Activated naive CD4-positive, alpha-beta T cell treated with anti-CD3 and anti-CD28 coated beads, Interleukin-2, amount 50 U/mL, for 24 hours (primary cell): ENCODE measurements around the gene EYS.
"Not testable (repeated sequence)": the region's sequence is repeated elsewhere in the genome, so short reads cannot be mapped to it uniquely, and the experiment has no call there.

Experiments used
- H3K27ac Mint-ChIP-seq: one replicate; pipeline ENCODE4 v1.8.0; 2021; ENCODE audit warnings: mild to moderate bottlenecking, mixed read lengths
- H3K27me3 Mint-ChIP-seq: one replicate; pipeline ENCODE4 v1.8.0; 2021; ENCODE audit warnings: mixed read lengths
- H3K36me3 Mint-ChIP-seq: one replicate; pipeline ENCODE4 v1.8.0; 2021; ENCODE audit warnings: mixed read lengths
- H3K4me1 Mint-ChIP-seq: one replicate; pipeline ENCODE4 v1.8.0; 2021; ENCODE audit warnings: mixed read lengths
- H3K4me3 Mint-ChIP-seq: one replicate; pipeline ENCODE4 v1.8.0; 2021; ENCODE audit warnings: mild to moderate bottlenecking, mixed read lengths
- H3K9me3 Mint-ChIP-seq: one replicate; pipeline ENCODE4 v1.8.0; 2021; ENCODE audit warnings: mixed read lengths

EYS gene

GRCh38 chr6:64520050-64520449 is 1187.0 kb downstream of the EYS start:
- no peaks in the 10 kb centered on the region for H3K27me3 Mint-ChIP-seq

GRCh38 chr6:64516393-64516792 is 1190.6 kb downstream of the EYS start:
- H3K4me1 Mint-ChIP-seq: no peaks in the 10 kb centered on the region
- H3K27ac Mint-ChIP-seq: no peak overlapping the region
- H3K9me3 Mint-ChIP-seq: peaks cover 10% of the 10 kb centered on the region
- H3K4me3 Mint-ChIP-seq: no peak overlapping the region
- no peaks in the 10 kb centered on the region for H3K36me3 Mint-ChIP-seq
- no peaks in the 10 kb centered on the region for H3K27me3 Mint-ChIP-seq

More at GRCh38 chr6:64520050-64520449, 1187.0 kb downstream of the EYS start:
- Mint-ChIP-seq H3K4me1 (no peaks in the 10 kb centered on the region), H3K4me3 (no peak overlapping the region), H3K9me3 (peaks cover 10% of the 10 kb centered on the region), H3K36me3 (no peaks in the 10 kb centered on the region), H3K27ac (no peak overlapping the region)

- Mint-ChIP-seq H3K27ac (no peak overlapping the region), H3K4me3 (no peak overlapping the region), H3K4me1 (no peaks in the 10 kb centered on the region), H3K27me3 (no peaks in the 10 kb centered on the region), H3K9me3 (peaks cover 9% of the 10 kb centered on the region), H3K36me3 (no peaks in the 10 kb centered on the region)
These were observed 1199.4 kb downstream of the EYS start for GRCh38 chr6:64507661-64508060.

GRCh38 chr6:64505312-64505711 is 1201.7 kb downstream of the EYS start:
- Mint-ChIP-seq H3K27me3 (no peaks in the 10 kb centered on the region), H3K9me3 (peaks cover 9% of the 10 kb centered on the region), H3K4me1 (no peaks in the 10 kb centered on the region), H3K4me3 (no peak overlapping the region), H3K36me3 (no peaks in the 10 kb centered on the region), H3K27ac (no peak overlapping the region)

- Mint-ChIP-seq H3K36me3 (no peaks in the 10 kb centered on the region), H3K4me3 (no peak overlapping the region), H3K9me3 (peaks cover 9% of the 10 kb centered on the region), H3K27ac (no peak overlapping the region), H3K27me3 (no peaks in the 10 kb centered on the region), H3K4me1 (no peaks in the 10 kb centered on the region)
These were observed 1202.5 kb downstream of the EYS start for GRCh38 chr6:64504503-64504902.

GRCh38 chr6:64502801-64503200 is 1204.2 kb downstream of the EYS start:
- no peaks in the 10 kb centered on the region for H3K27me3 Mint-ChIP-seq
- H3K36me3 Mint-ChIP-seq: no peaks in the 10 kb centered on the region
- no peak overlapping the region for H3K4me3 Mint-ChIP-seq
- no peaks in the 10 kb centered on the region for H3K4me1 Mint-ChIP-seq
- no peak overlapping the region for H3K27ac Mint-ChIP-seq
- peaks cover 9% of the 10 kb centered on the region for H3K9me3 Mint-ChIP-seq

GRCh38 chr6:64497634-64498033 is 1209.4 kb downstream of the EYS start:
- no peaks in the 10 kb centered on the region for H3K4me1 Mint-ChIP-seq
- no peaks in the 10 kb centered on the region for H3K27me3 Mint-ChIP-seq
- H3K4me3 Mint-ChIP-seq: no peak overlapping the region
- H3K36me3 Mint-ChIP-seq: no peaks in the 10 kb centered on the region
- peaks cover 7% of the 10 kb centered on the region for H3K9me3 Mint-ChIP-seq
- H3K27ac Mint-ChIP-seq: no peak overlapping the region

DNA sequence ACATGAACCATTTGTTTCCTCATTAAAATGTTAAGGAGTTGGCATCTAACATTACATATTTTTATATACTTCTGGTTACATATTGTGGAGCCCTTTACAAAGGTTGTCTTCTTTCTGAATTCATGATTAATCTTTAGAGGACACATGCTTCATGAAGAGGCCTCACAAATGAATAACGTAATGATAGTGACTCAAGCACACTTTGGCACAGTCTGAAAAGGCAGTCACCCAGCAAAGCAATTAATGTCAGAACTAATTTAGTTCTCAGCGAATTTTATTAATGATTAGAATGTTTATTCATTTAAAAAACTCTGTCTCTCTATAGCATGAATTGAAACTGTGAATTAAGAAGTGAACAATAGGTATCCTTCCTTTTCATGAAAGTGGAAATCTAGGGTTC is 1217.3 kb downstream of the EYS start:
- Mint-ChIP-seq H3K27ac (no peak overlapping the region), H3K4me3 (no peak overlapping the region), H3K36me3 (no peaks in the 10 kb centered on the region), H3K27me3 (no peaks in the 10 kb centered on the region), H3K4me1 (no peaks in the 10 kb centered on the region), H3K9me3 (no peaks in the 10 kb centered on the region)

- no peaks in the 10 kb centered on the region for H3K27me3 Mint-ChIP-seq
- H3K4me1 Mint-ChIP-seq: no peaks in the 10 kb centered on the region
- H3K36me3 Mint-ChIP-seq: no peaks in the 10 kb centered on the region
- peaks cover 7% of the 10 kb centered on the region for H3K9me3 Mint-ChIP-seq
- no peak overlapping the region for H3K27ac Mint-ChIP-seq
- no peak overlapping the region for H3K4me3 Mint-ChIP-seq
These were observed 1220.3 kb downstream of the EYS start for GRCh38 chr6:64486578-64487351.

GRCh38 chr6:64483956-64484499 is 1223.0 kb downstream of the EYS start:
- Mint-ChIP-seq H3K4me3 (no peak overlapping the region), H3K27ac (no peak overlapping the region)

DNA sequence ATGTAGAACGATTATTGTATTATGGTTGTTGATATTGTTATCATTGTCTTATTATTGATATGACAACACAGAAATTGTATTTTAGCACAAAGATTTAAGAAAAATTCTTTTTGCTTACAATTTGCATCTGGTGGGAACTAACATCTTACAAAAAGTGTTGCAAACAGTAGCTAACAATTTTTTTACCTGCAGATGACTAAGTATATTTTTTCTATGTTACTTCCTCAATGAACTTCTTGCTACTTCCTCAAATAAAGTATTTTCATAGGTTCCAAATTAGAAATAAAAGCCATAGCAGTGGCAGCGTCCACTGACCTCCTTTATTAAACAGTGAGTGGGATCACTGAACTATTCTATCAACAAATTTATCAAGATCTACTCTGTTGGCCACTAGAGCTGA is 1224.4 kb downstream of the EYS start:
- peaks cover 7% of the 10 kb centered on the region for H3K9me3 Mint-ChIP-seq
- H3K4me3 Mint-ChIP-seq: no peak overlapping the region
- H3K27ac Mint-ChIP-seq: no peak overlapping the region
- H3K36me3 Mint-ChIP-seq: no peaks in the 10 kb centered on the region
- H3K27me3 Mint-ChIP-seq: no peaks in the 10 kb centered on the region
- H3K4me1 Mint-ChIP-seq: no peaks in the 10 kb centered on the region

More at GRCh38 chr6:64483956-64484499, 1223.0 kb downstream of the EYS start:
- Mint-ChIP-seq H3K36me3 (no peaks in the 10 kb centered on the region), H3K27me3 (no peaks in the 10 kb centered on the region), H3K9me3 (peaks cover 7% of the 10 kb centered on the region), H3K4me1 (no peaks in the 10 kb centered on the region)

GRCh38 chr6:64479134-64479533 is 1227.9 kb downstream of the EYS start:
- Mint-ChIP-seq H3K4me3 (no peak overlapping the region), H3K36me3 (no peaks in the 10 kb centered on the region), H3K4me1 (no peaks in the 10 kb centered on the region), H3K27me3 (no peaks in the 10 kb centered on the region), H3K27ac (no peak overlapping the region), H3K9me3 (peaks cover 7% of the 10 kb centered on the region)

DNA sequence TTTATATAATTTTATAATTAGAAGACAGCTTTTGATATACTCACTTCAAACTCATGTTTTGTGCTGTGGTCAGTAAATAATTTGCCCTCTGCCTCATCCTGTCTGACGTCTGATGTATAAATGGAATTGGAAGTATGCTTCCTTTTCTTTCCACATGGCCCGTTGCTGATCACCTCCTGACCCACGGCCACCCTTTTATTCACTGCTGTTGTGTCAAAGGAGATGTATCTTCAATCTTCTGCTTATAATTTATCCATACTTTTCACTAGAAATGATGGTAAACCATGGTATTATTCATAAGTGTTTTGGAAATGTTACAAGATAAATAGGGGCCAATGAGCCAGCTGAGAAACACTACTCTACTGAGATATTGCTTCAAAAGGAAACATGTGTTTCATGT is 1229.6 kb downstream of the EYS start:
- Mint-ChIP-seq H3K4me1 (no peaks in the 10 kb centered on the region), H3K27me3 (no peaks in the 10 kb centered on the region), H3K27ac (no peak overlapping the region), H3K9me3 (no peaks in the 10 kb centered on the region), H3K4me3 (no peak overlapping the region), H3K36me3 (no peaks in the 10 kb centered on the region)

GRCh38 chr6:64476935-64477334 is 1230.1 kb downstream of the EYS start:
- Mint-ChIP-seq H3K4me3 (no peak overlapping the region), H3K36me3 (no peaks in the 10 kb centered on the region), H3K27ac (no peak overlapping the region), H3K27me3 (no peaks in the 10 kb centered on the region), H3K9me3 (no peaks in the 10 kb centered on the region), H3K4me1 (no peaks in the 10 kb centered on the region)

DNA sequence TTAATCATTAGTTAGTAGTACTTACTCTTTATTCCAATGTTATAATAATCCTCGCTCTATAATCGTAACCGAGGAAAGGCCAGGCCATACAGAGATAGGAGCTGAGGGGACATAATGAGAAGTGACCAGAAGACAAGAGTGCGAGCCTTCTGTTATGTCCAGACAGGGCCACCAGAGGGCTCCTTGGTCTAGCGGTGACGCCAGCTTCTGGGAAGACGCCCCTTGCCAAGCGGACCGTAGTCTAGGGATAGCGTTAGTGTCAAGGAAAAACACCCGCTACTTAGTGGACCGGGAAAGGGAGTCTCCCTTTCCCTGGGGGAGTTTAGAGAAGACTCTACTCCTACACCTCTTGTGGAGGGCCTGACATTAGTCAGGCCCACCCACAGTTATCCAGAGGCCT is 1237.6 kb downstream of the EYS start:
- not testable (repeated sequence) for H3K9me3 Mint-ChIP-seq

DNA sequence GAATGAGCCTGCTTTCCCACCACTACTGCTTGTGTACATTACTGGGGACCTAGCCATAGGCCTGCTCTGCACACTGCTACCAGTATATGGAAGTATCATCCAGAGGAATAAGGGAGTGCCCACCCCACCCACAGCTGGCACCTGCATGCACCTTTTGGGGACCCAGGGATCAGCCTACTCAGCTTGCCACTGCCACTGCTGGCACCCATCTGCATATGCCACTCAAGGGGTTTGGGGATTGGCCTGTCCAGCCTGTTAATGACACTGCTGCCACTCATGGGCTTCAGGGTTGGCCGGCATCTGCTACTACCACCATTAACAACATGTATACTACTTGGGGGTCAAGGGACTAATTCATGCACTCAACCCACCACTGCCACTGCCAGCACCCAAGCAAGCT is 1239.4 kb downstream of the EYS start:
- Mint-ChIP-seq H3K27ac (no peak overlapping the region), H3K9me3 (peaks cover 13% of the 10 kb centered on the region), H3K27me3 (no peaks in the 10 kb centered on the region), H3K4me1 (no peaks in the 10 kb centered on the region), H3K36me3 (no peaks in the 10 kb centered on the region), H3K4me3 (no peak overlapping the region)

More for the DNA sequence above, 1237.6 kb downstream of the EYS start:
- not testable (repeated sequence) for H3K4me3 Mint-ChIP-seq, H3K4me1 Mint-ChIP-seq, H3K27ac Mint-ChIP-seq, H3K27me3 Mint-ChIP-seq, H3K36me3 Mint-ChIP-seq
